Hepatocyte (in vitro differentiated cells): ENCODE measurements around the gene LRCH4. TPM values are rescaled to one million over a fixed set of nuclear protein-coding genes. Genes with fewer than 3 reads are reported as not detected.

Experiments used
- DNase-seq: peaks from one replicate; pipeline ENCODE4 v3.0.0-alpha.2; 2016; ENCODE audit warnings: low spot score
- H2AFZ ChIP-seq: fragments of 200-600 bp; sonication (generic); 2 replicates; pipeline ENCODE4 v1.6.0; 2016; ENCODE audit warnings: antibody characterized with exemption, mild to moderate bottlenecking
- H3K27ac ChIP-seq: fragments of 200-600 bp; sonication (generic); 2 replicates; pipeline ENCODE4 v1.5.1; 2016; ENCODE audit warnings: mild to moderate bottlenecking
- H3K27me3 ChIP-seq: fragments of 200-600 bp; sonication (generic); 2 replicates; pipeline ENCODE4 v1.6.1; 2016
- H3K36me3 ChIP-seq: fragments of 200-600 bp; sonication (generic); replicated peaks from 2 replicates; pipeline ENCODE4 v1.5.1; 2016; ENCODE audit warnings: low read depth; ENCODE audit not compliant: insufficient read depth
- H3K4me1 ChIP-seq: fragments of 200-600 bp; sonication (generic); 2 replicates; pipeline ENCODE4 v1.5.1; 2016; ENCODE audit warnings: mild to moderate bottlenecking, moderate library complexity; ENCODE audit not compliant: insufficient read depth
- H3K4me2 ChIP-seq: fragments of 200-600 bp; sonication (generic); 2 replicates; pipeline ENCODE4 v1.6.0; 2016
- H3K4me3 ChIP-seq: fragments of 200-600 bp; sonication (generic); 2 replicates; pipeline ENCODE4 v1.5.1; 2016; ENCODE audit warnings: mild to moderate bottlenecking
- H3K79me2 ChIP-seq: fragments of 200-600 bp; sonication (generic); 2 replicates; pipeline ENCODE4 v1.6.0; 2017; ENCODE audit warnings: mild to moderate bottlenecking
- H3K9me2 ChIP-seq: fragments of 200-600 bp; sonication (generic); replicated peaks from 2 replicates; pipeline ENCODE4 v1.6.0; 2017; ENCODE audit warnings: mild to moderate bottlenecking; ENCODE audit not compliant: insufficient read depth
- H3K9me3 ChIP-seq: fragments of 200-600 bp; sonication (generic); 2 replicates; pipeline ENCODE4 v1.5.1; 2016; ENCODE audit warnings: low read depth, mild to moderate bottlenecking
- H4K20me1 ChIP-seq: fragments of 200-600 bp; sonication (generic); 2 replicates; pipeline ENCODE4 v1.6.0; 2016; ENCODE audit warnings: mild to moderate bottlenecking; ENCODE audit not compliant: insufficient read depth, poor library complexity, severe bottlenecking
- EZH2 ChIP-seq: fragments of 200-600 bp; sonication (generic); IDR thresholded peaks from 2 replicates; pipeline ENCODE4 v1.6.1; 2016; ENCODE audit warnings: antibody characterized with exemption, mild to moderate bottlenecking, borderline replicate concordance
- EZH2phosphoT487 ChIP-seq: fragments of 200-600 bp; sonication (generic); IDR thresholded peaks from one replicate; pipeline ENCODE4 v1.6.1; 2018; ENCODE audit warnings: antibody characterized with exemption, mild to moderate bottlenecking, low read depth, moderate library complexity; ENCODE audit not compliant: unreplicated experiment, severe bottlenecking
- WGBS: methylation state at CpG from one replicate; pipeline ENCODE4 v1.1.6; 2016; ENCODE audit warnings: low lambda C conversion rate; ENCODE audit errors: missing lambda C conversion rate; 5-methylcytosine and 5-hydroxymethylcytosine counted together
- polyA plus RNA-seq: library from polyadenylated mRNA; unstranded; fragments of >200 nt; fragmentation: Nextera tagmentation; extraction: Ambion mirVana; gene quantifications from 2 replicates; pipeline ENCODE4 v1.2.1, GENCODE V29; 2016
- total RNA-seq: library from RNA; depleted of rRNA; stranded (reverse); fragments of >200 nt; gene quantifications from 2 replicates; pipeline ENCODE4 v1.2.3, GENCODE V29; 2014
- TF ChIP-seq, protein P1 (sequence below): fragments of 200-600 bp; sonication (generic); IDR thresholded peaks from 2 replicates; pipeline ENCODE4 v1.5.1; 2016; ENCODE audit warnings: antibody characterized with exemption, mild to moderate bottlenecking; ENCODE audit not compliant: poor library complexity

Gene LRCH4
- total and polyA plus RNA-seq, 2 experiments from 2014 or later = 40.3 to 105 TPM

DNA sequence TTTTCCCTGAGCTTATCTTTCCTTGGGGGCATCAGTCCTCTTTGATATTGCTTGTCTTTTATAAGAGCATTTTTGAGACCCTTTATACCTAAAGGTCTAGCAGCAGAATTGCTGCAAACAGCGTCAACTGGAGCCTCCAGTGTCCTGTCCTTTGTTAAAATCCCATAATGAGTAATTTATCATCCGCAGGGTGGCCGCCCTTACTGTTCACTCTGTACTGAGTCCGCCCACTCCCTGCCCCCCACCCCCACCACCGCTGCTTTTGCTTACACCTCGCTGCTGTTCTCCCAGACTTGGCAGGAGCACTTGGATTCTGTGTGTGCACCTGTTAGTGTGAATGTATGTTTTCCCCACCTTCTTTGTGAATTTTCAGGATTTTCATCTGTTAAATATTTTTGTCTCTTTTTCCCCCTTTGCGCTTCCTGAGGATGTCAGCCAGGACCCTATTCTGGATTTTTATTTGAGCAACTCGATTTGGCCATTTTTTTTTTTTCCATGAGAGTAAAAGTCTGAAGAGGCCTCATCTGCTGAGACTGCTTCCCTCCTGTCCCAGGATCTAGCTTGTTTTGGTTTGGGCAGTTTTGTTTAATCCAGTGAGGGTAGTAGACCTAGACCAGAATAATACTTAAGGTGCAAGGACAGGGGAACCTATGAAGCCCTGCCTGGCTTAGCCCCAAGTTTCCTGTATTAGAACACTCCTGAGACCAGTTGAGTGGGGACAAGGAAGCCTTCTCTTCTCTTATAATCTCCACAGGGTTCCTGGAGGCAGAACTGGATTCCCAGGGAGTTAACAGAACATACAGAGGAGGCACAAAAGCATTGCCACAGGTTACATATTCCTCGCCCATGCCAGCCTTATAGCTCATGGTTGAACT, 38.8 kb downstream of the LRCH4 start:
- Histone ChIP-seq H3K79me2 (peaks cover 48% of the 10 kb centered on the region), H2AFZ (no peak overlapping the region), H3K4me3 (no peak overlapping the region), H4K20me1 (no peaks in the 10 kb centered on the region), H3K4me1 (peaks cover 47% of the 10 kb centered on the region), H3K27ac (peak overlapping the region; percentile 93), H3K9me3 (no peaks in the 10 kb centered on the region), H3K27me3 (no peaks in the 10 kb centered on the region), H3K9me2 (no peaks in the 10 kb centered on the region), H3K36me3 (no peaks in the 10 kb centered on the region), H3K4me2 (peak overlapping the region; percentile 57)
- TF ChIP-seq EZH2phosphoT487 = no peak
- TF ChIP-seq, protein P1, sequence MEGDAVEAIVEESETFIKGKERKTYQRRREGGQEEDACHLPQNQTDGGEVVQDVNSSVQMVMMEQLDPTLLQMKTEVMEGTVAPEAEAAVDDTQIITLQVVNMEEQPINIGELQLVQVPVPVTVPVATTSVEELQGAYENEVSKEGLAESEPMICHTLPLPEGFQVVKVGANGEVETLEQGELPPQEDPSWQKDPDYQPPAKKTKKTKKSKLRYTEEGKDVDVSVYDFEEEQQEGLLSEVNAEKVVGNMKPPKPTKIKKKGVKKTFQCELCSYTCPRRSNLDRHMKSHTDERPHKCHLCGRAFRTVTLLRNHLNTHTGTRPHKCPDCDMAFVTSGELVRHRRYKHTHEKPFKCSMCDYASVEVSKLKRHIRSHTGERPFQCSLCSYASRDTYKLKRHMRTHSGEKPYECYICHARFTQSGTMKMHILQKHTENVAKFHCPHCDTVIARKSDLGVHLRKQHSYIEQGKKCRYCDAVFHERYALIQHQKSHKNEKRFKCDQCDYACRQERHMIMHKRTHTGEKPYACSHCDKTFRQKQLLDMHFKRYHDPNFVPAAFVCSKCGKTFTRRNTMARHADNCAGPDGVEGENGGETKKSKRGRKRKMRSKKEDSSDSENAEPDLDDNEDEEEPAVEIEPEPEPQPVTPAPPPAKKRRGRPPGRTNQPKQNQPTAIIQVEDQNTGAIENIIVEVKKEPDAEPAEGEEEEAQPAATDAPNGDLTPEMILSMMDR = no peak
- TF ChIP-seq EZH2 = no peak
- 53% methylated on average over 9 of the region's 9 CpGs for WGBS
- no peak for DNase-seq

DNA sequence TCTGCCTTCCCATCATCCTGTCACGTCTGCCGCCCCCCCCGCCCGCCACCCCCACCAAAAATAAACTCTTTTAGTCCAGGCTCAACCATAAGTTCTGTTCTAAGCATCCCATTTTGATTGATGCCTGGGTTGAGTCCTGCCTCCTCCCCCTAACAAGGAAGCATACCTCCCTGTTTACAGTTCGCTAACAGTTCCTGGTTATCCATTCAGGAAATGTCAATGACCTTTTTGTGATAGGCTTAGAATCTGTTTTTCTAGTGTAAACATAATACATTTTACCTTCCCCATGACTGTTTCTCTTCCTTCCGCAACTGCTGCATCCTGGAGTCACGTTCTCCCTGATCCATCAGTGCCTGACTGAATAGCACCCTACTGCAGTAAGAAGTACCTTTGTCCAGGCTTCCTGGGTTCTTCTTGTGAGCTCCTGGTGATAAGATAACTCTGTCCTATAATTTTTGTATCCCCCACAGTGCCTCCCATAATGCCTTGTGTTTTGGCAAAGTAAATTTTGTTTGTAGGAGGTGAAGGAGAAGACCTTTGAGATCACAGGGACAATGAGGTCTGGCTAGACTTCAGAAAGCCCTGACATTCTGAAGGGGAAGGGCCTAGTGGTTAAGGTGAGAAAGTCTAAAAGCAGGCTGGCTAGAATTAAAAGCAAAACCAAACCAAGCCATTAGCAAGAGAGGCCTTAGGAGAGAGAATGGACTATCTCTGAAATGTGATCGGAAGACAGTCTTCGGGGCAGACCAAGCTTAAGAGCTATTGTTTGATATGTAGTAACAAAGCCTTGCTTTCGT, 39.6 kb downstream of the LRCH4 start:
- Histone ChIP-seq H3K4me2 (peak overlapping the region; percentile 57), H2AFZ (no peak overlapping the region), H3K4me1 (peaks cover 47% of the 10 kb centered on the region), H3K36me3 (no peaks in the 10 kb centered on the region), H3K79me2 (peaks cover 57% of the 10 kb centered on the region), H4K20me1 (no peaks in the 10 kb centered on the region), H3K9me2 (no peaks in the 10 kb centered on the region), H3K27ac (peak overlapping the region; percentile 93), H3K27me3 (no peaks in the 10 kb centered on the region), H3K9me3 (no peaks in the 10 kb centered on the region), H3K4me3 (no peak overlapping the region)
- WGBS = 35% methylated on average over 10 of the region's 10 CpGs
- peak; percentile 49 for DNase-seq
- TF ChIP-seq EZH2 (no peak), EZH2phosphoT487 (no peak)
- TF ChIP-seq, protein P1 = no peak

DNA sequence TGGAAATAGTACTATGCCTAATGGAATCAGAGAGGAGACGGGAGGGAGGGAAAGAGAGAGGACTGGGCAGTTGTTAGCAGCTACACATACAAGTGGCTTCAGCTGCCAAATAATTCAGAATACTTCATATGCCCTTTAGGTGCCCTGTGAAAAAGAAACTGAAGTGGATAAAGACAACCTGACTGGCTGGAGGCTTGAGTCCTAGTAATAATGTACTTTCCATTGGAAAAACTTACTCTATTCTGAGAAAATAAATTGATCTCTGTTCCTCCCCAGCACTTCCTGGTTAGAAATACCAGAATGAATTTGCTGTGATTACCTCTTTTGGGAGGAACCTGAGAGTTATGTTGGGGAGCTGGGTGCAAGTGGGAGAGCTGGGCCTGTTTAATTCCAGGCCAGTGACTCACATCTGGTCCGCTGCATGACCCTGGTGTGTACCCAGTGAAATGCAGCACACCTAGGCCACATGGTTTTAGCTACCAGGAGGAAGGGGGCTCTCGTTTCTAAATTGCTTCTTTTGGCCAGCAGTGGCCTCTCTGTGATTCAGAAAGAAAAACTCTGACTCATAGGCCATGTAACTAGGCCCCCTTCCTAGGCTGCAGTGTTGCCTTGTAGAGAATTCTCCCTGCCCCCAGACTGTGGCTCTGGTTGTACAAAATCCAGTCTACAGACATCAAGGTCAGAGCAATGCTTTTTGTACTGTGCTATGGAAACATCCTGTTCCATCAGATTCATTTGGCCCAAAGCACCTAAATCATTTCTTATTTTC, 40.4 kb downstream of the LRCH4 start:
- H4K20me1 ChIP-seq = no peaks in the 10 kb centered on the region
- H3K36me3 ChIP-seq = no peaks in the 10 kb centered on the region
- peak; percentile 86 for DNase-seq
- no peaks in the 10 kb centered on the region for H3K27me3 ChIP-seq
- H3K9me2 ChIP-seq = no peaks in the 10 kb centered on the region
- no peak for TF ChIP-seq EZH2phosphoT487
- no peak for TF ChIP-seq EZH2
- TF ChIP-seq, protein P1 = no peak
- H3K4me3 ChIP-seq = no peak overlapping the region
- no peaks in the 10 kb centered on the region for H3K9me3 ChIP-seq
- H3K79me2 ChIP-seq = peaks cover 64% of the 10 kb centered on the region
- peak overlapping the region; percentile 93 for H3K27ac ChIP-seq
- H3K4me1 ChIP-seq = peaks cover 47% of the 10 kb centered on the region
- H2AFZ ChIP-seq = no peak overlapping the region
- H3K4me2 ChIP-seq = peak overlapping the region; percentile 57
- WGBS = 20% methylated on average over 3 of the region's 3 CpGs
